NCI-H146 (cell line): ENCODE measurements around the gene TRIM43B.
A peak's percentile ranks its signal among the peaks of the same experiment; 100 is the strongest.
"Not testable (repeated sequence)": the region's sequence is repeated elsewhere in the genome, so short reads cannot be mapped to it uniquely, and the experiment has no call there.

Experiments
- DNase-seq: peaks from one replicate; lab custom pipeline; 2025; lab: John Stamatoyannopoulos, UW

Gene TRIM43B

DNA sequence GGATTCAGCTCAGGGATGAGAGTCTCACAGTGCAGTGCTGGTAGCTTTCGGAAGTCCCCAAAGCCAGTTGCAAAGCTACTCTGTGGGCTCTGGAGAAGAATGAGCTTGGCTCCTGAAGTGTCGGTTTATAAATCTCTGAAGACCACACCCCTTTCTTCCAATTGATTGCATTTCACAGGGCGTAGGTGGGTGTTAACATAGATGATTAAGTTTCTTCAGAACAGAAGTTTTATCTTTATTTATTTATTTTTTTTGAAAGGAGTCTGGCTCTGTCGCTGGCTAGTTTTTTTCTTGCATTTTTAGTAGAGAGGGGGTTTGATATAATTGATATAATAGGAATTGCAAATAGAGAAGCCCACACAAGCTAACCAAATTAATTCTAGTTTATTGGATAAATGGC is at the start of gene TRIM43B:
Gene TRIM43B, minus strand, starts transcription at position 101 of the 400 bp plus-strand sequence. CDS start 2,040 bp downstream, outside the sequence.
- not testable (repeated sequence) for DNase-seq

DNA sequence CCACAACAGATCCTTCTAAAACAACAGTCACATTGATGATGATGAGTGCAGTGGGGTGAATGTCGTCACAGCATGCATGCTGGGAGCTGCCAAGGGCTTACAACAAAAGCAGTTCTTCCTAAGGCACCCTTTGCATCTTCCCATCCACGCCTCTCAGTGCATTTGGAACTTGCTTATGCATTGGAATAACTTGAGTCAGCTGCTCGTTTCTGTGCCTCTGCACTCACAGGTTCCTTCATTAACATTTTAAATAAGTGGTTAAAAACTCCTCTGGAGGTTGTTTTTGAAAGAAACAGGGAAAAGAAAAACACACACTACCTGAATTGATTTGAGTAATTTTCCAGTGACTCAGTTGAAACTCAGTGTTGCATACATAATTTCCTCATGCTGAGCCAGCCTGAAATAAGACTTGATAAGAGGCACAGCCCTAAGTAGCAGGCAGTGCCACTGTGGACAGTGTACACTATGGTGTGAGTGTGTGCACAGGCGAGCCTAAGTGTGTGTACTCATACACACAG is 46.8 kb upstream of the TRIM43B start:
- DNase-seq, result no peak

DNA sequence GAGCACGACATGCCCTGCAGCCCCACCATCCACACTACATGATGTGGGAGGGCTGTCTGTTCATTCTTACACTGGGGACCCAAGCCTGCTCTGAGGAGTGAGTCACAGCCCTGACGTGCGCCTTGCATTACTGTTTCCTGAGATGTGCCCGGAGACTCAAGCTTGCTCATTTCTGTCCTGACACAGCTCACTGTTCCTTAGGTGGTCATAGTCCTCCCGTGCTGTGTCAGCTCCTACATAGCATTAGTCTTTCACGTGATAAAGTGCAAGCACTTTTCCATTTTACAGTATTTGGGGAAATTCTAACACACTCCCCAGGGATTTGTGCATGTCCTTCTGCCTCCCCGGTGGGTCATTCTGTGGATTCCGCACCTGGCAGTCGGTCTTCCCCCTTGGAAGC is 46.2 kb upstream of the TRIM43B start:
- no peak for DNase-seq

DNA sequence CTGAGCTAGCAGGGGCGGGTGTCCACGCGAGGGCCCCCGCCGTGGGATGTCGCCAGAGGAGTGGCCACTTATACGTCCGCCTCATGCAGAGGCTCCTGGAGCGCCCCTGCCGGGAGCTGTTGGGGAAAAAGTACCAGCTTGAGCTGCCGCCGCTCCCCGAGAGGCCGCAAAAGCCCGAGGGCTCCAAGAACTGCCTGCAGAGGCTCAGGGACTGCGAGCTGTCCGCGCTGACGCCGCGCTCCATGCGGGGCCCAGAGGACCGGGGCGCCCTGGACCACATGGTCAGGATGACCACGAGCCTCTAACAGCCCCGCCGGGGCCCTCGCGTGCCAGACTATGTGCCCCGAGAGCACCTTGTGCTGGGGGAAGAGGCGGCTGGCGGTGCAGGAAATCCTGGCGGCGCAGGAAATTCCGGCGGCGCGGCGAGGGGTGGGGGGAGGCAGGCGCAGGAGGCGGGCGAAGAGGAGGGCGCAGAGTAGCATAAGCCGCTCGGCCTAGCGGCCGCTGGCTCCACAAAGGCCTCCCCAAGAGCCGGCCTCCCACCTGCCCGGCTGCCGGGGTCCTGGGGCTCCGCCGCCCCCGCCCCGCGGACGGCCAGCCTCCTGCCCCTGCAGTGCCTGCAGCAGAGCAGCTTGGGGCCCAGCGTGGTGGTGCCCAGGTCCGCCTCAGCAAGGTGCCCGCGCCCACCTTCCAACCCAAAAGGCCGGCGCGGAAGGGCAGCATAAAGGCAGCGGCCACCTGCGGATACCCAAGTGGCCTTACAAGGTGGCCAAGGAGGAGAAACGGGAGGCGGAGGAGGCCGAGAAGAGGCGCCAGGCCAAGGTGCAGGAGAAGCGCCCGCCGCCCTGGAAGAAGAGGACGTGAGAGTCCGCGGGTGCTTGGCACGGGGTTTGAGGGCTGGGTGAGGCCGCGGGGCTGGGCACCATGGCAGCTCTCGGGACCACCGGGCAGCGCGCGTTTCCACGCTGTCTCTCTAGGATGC is 42.1 kb upstream of the TRIM43B start:
- peak; percentile 84 for DNase-seq

DNA sequence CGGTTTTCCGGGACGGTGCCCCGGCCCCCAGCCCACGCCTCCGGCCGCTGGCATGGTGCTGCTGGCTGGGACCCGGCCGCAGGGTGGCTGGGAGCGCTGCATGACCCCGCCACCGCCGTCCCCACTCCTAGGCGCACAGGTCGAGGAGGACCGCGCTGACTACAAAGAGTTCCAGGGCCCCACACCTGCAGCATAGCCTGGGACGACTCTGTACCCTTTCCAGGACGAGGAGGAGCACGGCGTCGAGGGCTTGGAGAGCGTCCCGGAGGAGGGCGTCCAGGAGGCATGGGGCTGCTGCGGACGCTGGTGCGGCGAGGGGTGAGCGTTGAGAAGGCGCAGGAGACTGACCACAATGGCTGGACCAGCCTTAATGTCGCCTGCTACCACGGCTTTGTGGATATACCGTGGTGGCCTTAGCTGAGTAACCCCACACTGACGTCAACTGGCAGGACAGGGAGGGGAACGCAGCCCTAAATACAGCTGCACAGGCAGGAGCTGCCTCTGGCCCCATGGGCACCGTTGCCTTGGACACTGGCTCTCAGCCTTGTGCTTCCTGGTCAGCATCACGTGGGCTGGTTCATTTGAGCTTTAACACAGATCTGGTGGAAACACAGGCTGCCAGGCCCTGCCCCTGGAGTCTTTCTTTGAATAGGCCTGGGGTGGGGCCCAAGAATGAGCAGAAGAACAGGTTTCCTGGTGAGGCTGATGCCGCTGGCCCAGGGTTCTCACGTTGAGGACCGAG is 40.9 kb upstream of the TRIM43B start:
- DNase-seq, result peak; percentile 67

DNA sequence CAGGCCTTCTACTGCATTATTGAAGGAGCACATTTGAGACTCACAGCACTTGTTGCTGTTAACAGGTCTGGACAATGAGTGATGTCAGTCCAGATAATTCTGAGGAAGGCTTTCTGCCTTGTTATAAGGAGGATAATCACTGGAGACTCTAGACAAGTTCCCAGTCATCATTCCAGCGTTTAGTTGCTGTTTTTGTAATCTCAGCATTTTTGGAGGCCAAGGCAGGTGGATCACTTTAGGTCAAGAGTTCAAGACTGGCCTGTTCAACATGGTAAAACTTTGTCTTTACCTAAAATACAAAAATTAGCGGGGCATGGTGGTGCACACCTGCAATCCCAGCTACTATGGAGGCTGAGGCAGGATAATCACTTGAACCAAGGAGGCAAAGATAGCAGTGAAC is 39.6 kb upstream of the TRIM43B start:
- DNase-seq, result no peak

DNA sequence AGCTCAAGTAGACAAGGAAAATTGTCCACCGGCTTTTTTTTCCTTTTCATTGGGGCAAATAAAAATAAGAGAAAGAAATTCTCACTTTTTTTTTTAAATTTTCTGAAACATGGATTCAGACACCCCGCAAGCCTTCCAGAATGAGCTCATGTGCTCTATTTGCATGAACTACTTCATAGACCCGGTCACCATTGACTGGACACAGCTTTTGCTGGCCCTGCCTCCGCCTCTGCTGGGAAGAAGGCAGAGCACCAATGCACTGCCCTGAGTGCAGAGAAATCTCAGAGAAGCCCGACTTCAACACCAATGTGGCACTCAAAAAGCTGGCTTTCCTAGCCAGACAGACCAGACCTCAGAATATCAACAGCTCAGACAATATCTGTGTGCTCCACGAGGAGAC is 30.2 kb upstream of the TRIM43B start:
- no peak for DNase-seq

DNA sequence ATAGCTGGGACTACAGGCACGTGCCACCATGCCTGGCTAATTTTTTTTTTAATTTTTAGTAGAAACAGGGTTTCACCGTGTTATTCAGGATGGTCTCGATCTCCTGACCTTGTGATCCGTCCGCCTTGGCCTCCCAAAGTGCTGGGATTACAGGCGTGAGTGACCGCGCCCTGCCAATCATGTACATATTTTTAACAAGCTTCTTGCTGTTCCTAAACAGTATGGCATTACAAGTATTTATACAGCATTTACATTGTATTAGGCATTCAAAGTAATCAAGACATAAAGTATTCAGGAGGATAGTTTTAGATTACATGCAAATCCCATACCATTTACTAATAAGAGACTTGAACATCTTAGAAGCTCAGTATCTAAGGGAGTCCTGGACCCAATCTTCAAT is 29.7 kb upstream of the TRIM43B start:
- DNase-seq, result not testable (repeated sequence)

DNA sequence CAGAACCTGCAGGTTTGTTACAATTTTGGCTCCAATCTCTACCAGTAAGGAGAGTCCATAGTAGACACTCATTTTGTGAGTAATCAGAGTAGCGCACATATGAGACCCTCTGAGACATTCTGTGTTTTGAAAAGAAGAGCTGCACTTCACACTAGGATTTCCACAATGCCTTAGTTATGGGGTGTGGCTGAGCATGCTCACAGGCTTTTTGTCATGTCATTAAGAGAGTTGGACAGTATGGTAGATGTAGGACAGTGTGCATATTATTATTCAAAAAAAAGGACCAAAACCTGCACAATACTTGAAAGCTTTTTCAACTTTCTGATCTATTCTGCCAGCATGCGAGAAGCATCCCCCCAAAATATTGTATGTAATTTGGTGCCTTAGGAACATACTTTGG is 24.9 kb upstream of the TRIM43B start:
- no peak for DNase-seq

DNA sequence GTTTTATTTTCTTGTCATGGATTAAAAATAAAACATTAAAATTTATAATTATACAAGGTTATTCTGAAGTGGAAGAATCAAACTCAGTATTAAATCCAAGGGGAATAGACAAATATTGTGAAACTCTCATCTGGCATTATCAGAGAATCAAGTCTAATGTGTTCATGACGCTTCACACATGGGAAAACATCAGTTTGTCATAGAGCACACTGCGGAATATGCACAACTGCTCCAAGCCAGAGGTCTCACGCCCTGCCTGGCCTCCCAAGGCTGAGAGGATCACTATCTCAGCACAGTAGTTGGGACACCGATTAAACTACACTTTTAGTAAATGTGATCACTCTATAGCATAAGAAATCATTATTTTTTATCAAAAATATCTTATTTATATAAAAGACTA is 20.7 kb upstream of the TRIM43B start:
- no peak for DNase-seq

DNA sequence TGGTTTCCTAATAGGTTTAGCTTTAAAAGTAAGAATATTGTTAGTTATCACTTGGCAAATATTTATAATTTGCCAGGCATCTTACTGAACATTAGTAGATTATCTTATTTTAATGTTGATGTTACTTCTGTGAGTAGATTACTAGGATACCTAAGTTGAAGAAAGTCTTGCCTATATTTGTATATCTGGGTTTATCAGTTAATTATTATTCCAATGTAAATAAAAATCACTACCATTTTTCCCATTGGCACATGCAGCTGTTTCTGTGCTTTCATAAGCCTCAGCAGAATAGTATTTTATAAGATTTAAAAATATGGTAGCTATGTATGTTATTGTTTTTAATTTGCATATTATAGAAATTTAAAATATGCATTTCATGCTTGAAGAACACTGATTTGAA is 16.3 kb upstream of the TRIM43B start:
- DNase-seq, result no peak

DNA sequence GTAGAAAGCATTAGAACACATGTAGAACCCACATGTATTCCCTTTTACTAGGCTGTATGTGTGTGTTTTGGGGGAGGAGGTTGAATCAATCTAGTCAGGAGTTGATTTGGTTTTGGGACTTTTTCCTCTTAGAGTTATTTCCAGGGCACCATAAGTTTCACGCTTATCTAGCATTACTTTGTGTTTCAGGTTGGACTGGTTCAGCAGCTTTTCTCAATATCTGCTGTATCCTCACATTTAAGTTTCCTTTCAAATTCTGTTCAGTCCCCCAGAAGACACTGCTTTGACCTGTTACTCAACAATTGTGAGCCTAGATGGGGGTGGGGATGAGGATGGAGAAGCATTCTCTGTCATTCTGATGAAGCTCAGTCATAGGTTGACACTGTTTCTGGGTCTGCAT is 7.5 kb upstream of the TRIM43B start:
- not testable (repeated sequence) for DNase-seq

DNA sequence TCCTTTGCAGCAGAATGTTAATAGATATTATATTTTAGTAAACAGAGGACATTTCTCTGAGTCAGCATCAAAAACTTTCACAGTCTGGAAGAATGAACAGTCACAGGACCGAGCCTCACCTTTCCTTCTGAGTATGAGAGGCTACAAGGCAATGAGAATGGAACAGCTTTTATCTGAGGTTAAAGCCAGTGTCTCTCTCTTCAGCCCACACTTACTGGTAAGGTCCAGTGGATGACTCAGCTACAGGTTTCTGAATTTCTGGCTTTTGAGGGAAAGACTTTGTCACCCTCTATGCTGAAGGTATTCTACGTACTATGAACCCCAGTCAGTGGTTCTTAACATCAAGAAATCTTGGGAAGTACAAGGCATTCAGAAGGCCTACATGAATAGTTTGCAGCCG is 9.5 kb downstream of the TRIM43B start:
- not testable (repeated sequence) for DNase-seq

DNA sequence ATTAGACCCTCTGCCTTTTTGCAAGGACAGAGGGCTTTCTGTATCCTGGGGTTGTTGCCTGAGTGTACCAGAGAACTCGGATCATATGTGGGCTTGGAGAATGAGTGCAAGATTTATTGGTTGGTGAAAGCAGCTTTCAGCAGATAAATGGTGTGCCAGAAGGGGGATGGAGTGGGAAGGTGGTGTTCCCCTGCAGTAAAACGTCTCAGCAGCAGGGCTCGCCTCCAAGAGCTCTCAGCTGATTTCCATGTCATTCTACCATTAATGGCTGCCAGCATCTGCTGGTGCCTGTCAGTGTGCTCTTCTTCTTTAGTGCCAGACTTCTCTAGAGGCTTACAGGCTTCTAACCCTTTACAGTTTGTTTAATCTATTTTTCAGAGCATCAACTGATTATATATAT is 16.6 kb downstream of the TRIM43B start:
- DNase-seq, result not testable (repeated sequence)

DNA sequence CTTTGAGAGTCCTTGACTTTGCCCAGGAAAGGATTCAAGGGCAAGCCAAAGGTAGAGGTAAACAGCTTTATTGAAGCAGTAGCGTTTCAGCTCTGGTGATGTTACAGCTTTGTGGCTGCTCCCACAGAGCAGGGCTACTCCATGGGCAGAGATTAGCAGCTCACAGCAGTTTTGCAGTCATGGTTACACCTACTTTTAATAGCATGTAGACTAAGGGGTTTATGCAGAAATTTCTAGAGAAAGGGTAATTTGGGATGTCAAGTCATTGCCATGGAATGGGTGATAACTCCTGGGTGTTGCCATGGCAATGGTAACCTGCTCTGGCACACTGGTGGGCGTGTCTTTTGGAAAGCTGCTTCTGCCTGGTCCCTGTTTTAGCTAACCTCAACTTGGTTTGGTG is 18.0 kb downstream of the TRIM43B start:
- DNase-seq, result not testable (repeated sequence)

DNA sequence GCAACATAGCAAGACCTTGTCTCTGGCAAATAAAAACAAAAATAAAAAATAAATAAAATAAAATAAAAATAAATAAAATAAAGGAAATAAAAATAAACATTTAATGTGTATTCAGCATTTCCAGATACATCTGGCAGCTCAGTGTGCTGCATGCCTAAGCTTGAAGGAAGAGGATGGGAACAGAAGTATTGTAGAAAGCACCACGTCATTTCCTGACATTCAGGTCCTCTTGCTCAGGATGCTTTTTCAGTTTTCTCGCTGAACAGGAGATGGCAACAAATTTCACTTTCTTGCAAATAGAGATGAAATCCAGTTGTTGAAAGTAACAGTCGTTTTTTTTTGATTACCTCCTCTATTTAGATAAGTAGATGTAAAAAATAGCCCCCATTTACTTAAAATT is 21.3 kb downstream of the TRIM43B start:
- DNase-seq, result not testable (repeated sequence)

DNA sequence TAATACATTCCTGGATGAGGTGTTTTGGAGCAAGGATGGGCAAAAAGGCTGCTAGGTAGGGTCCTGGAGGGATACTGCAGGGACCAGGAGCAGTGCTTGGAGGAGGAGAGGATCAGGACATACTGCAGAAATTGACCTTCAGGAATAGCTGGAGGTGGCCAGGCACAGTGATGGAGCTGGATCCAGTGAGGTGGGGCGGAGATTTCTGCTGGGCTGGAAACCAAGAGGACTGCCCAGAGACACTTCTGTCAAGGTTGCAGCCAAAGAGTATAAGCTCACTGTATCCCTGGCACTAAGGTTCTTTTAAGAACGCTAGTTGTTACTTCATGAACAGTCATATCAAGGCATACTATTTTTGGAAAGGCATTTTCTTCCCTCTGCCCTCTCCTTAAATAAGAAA is 39.2 kb downstream of the TRIM43B start:
- DNase-seq, result not testable (repeated sequence)

DNA sequence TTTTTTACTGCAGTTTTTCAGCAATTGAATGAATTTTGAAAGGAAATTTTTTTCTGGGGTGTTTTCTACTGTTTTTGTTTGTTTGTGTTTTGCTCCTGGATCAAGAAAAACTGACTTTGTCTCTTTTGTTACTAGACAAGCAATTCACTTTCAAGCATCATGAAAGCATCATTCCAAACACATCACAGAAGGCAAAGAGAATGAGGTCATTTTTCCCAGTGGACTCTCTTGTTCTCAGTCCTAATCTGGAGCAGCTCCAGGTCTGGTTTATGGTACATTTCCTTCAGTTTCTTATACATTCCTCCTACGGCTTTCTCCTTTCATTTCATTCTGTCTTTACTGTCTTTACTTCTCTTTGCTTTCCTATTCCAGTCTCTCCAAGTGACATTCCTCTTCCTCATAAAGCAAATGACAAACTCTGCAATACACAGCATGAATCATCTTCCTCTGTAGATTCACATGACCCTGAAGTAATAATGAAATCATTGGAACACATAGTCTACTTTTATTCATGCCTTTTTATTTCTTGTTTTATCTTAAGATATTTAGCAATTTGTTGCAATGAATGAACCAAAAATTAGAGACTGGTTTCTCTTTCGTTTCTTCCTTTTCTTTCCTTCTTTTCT is 42.0 kb downstream of the TRIM43B start:
- DNase-seq, result not testable (repeated sequence)

DNA sequence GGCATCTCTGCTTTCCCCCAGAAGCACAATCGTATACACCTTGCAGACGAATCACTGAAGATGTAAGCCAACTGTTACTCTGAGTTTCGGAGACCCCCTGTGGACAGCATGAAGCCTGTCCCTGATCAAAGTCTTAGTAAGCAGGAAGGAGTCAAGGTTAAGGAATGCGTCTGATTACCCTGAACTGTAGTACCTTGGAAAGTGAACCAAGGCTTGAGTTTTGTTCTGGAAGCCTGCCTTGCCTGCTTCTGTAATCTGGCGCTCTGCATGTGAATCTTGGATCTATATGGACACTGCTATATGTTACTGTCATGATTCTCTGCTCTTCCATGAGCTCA is 48.7 kb downstream of the TRIM43B start:
- not testable (repeated sequence) for DNase-seq

DNA sequence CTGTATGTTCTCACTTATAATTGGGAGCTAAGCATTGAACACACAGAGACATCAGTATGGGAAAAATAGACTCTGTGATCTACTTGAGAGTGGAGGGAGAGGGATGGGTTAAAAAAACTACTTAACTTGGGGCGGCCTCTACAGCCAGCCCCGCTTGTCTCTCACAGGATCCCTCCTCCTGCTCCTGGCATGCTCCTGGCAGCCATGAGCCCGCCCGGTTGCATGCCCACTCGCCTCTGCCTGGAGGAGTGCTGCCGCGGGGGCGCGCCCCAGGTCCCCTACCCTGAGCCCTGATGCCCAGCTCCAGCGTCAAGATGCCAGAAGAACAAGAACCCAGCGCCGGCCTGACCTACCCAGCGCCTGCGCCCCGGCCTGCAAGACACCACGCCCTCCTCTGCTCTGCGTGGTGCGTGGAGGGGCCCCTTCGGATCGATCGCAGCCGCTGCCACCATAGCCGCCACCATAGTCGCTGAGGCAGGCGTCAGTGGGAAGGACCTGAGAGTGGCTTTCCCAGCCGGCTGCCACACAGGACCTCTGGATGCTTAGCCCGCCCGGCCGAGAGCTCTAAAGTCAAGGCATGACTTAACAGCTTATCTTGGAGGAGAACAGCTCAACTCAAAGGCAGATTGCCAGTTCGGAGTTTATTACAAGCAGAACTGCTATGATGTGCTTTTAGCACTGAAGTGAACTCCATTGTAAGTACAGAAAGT is 49.2 kb downstream of the TRIM43B start:
- DNase-seq, result not testable (repeated sequence)

DNA sequence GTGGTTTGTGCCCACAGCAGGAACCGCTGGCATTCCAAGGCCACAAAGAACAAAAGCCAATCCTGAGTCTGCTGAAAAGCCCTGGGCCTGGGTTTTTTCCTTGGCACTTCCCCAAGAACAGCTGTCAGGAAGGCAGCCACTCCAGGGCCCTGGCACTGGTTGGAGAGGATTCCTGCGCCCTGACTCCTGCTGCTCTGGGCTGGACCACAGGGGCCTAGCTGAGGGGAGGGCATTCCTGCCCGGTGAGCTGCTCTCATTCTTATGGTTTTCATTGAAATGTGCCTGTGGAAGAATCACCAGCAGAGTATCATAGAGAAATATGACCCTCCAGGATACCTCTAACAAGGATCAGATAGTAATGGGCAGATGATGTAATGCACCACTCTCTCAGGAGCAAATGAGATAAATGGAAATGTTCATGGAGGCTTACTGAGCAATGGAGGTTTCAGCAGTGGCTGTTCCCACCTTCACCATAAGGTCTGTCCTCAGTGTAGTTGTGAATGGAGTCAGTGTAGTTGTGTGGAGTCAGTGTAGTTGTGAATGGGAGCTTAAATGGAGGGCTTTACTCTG is 50.0 kb downstream of the TRIM43B start:
- DNase-seq, result not testable (repeated sequence)
